Mucosa of stomach (tissue), 1 donor: ENCODE results near the gene JSRP1.

Experiments
- H3K27me3 ChIP-seq: one replicate; pipeline ENCODE4 v1.7.0; 2013; ENCODE audit warnings: mild to moderate bottlenecking, low read length; ENCODE audit not compliant: control insufficient read depth, insufficient read depth
- H3K36me3 ChIP-seq: one replicate; pipeline ENCODE4 v1.7.0; 2013; ENCODE audit warnings: low read length; ENCODE audit not compliant: control insufficient read depth, insufficient read depth
- H3K4me1 ChIP-seq: one replicate; pipeline ENCODE4 v1.7.0; 2013; ENCODE audit warnings: mild to moderate bottlenecking, low read length; ENCODE audit not compliant: control insufficient read depth, insufficient read depth
- H3K4me3 ChIP-seq: one replicate; pipeline ENCODE4 v1.7.0; 2013; ENCODE audit warnings: low read length
- H3K9ac ChIP-seq: one replicate; pipeline ENCODE4 v1.7.0; 2013; ENCODE audit warnings: mild to moderate bottlenecking, low read length, moderate library complexity
- H3K9me3 ChIP-seq: one replicate; pipeline ENCODE4 v1.7.0; 2013; ENCODE audit warnings: mild to moderate bottlenecking, low read length, moderate library complexity; ENCODE audit not compliant: control insufficient read depth
- donor health status: Pancreatic carcinoma.

The JSRP1 gene

DNA sequence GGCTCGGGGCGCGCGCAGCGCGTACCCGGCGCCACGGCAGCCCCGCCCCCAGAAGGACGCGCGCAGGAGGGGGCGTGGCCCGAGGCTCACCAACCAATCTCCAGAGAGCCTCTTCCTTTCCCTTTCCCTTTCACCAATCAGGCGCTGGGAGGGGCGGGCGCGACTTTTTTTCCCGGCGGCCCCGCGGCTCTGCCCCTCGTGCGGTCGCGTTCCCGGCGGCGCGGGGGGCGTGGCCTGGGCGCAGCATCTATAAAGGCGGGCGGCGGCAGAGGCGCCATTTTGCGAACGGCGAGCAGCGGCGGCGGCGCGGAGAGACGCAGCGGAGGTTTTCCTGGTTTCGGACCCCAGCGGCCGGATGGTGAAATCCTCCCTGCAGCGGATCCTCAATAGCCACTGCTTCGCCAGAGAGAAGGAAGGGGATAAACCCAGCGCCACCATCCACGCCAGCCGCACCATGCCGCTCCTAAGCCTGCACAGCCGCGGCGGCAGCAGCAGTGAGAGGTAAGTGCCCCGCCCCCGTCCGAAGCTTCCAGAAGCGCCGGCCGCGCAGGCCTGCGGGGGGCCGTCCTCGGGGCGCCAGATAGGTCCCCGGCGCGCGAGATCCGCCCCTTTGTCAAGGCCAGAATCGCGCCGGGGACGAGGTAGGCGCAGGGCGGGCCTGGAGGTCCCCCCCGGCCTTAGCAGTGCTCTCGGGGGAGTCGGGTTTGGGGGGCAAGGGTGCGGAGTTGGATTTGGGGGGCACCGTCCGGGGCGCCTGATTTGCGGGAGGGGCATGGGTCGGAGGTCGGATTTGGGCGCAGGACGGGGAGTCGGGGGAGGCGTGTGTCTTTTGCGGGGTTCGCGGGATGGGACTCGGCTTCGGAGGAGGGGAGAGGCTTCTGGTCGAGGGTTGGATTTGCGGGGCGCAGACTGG, 13.3 kb upstream of the JSRP1 start:
- H3K4me1 ChIP-seq, result peaks cover 49% of the 10 kb centered on the region
- peak overlapping the region; percentile 95 for H3K9ac ChIP-seq
- H3K36me3 ChIP-seq, result no peaks in the 10 kb centered on the region
- peak overlapping the region; percentile 77 for H3K4me3 ChIP-seq
- no peaks in the 10 kb centered on the region for H3K27me3 ChIP-seq
- H3K9me3 ChIP-seq, result no peaks in the 10 kb centered on the region

- peak overlapping the region; percentile 77 for H3K4me3 ChIP-seq
- H3K9ac ChIP-seq, result peak overlapping the region; percentile 77
- H3K4me1 ChIP-seq, result peaks cover 44% of the 10 kb centered on the region
- no peaks in the 10 kb centered on the region for H3K36me3 ChIP-seq
- no peaks in the 10 kb centered on the region for H3K9me3 ChIP-seq
- no peaks in the 10 kb centered on the region for H3K27me3 ChIP-seq
Observed at GRCh38 chr19:2268861-2269243, 12.6 kb upstream of the JSRP1 start.

- Histone ChIP-seq H3K9ac (no peak overlapping the region), H3K9me3 (no peaks in the 10 kb centered on the region), H3K27me3 (no peaks in the 10 kb centered on the region), H3K36me3 (no peaks in the 10 kb centered on the region), H3K4me1 (peaks cover 40% of the 10 kb centered on the region), H3K4me3 (no peak overlapping the region)
Observed at GRCh38 chr19:2268480-2268830, 12.2 kb upstream of the JSRP1 start.

DNA sequence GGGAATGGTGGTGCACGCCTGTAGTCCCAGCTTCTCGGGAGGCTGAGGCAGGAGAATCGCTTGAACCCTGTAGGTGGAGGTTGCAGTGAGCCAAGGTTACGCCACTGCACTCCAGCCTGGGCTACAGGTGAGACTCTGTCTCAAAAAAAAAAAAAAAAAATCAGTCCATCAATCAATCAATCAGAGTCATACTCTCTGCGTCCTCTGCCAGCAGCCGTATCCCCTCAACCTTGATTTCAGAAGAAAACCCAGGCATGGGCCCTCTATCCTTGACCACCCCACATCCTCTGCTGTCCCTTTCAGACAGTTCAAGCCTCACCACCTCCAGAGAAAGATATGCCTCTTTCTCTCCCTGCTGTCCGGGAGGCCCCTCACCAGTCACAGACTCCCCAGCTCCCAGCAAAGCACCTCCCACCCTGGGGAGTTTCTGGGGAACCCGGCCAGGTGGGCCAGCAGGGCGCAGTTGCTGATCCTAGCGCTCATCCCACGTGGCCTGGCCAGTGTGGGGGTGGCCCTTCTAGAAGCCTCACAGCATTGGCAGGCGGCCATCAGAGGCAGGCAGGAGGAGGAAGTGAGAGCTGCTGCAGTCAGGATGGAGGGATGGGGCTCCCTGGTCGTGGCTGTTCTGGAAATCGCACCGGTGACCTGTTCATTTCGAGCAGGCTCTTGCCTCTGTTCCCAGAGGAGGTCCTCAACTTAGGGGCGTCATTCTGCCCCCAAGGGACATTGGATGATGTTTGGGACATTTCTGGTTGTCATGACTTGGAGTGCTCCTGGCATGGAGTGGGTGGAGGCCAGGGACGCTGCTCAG, 10.2 kb upstream of the JSRP1 start:
- Histone ChIP-seq H3K4me1 (peaks cover 24% of the 10 kb centered on the region), H3K4me3 (no peak overlapping the region), H3K9ac (peak overlapping the region; percentile 18)

GRCh38 chr19:2261438-2262172, 5.4 kb upstream of the JSRP1 start:
- Histone ChIP-seq H3K4me1 (peaks cover 16% of the 10 kb centered on the region), H3K27me3 (no peaks in the 10 kb centered on the region), H3K36me3 (no peaks in the 10 kb centered on the region), H3K4me3 (no peak overlapping the region), H3K9ac (no peak overlapping the region), H3K9me3 (no peaks in the 10 kb centered on the region)

More for the DNA sequence above, 10.2 kb upstream of the JSRP1 start:
- H3K36me3 ChIP-seq, result no peaks in the 10 kb centered on the region
- no peaks in the 10 kb centered on the region for H3K27me3 ChIP-seq
- no peaks in the 10 kb centered on the region for H3K9me3 ChIP-seq

DNA sequence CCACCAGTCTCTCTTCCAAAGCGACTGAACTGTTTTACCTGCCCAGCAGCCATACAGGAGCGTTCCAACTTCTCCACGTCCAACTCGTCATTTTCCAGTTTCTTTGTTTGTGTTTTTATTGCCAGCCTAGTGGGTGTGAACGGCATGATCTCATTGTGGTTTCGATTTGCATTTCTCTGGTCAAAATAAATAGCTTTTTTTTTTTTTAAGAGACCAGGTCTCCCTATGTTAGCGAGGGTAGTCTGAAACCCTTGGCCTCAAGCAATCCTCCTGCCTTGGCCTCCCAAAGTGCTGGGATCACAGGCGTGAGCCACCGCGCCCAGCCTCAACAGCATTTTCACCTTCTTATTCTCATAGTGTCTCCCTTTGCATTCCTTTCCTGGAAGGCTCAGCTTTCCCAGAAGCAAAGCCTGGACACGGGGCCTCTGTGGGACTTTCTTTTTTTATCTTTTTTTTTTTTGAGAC, 4.2 kb upstream of the JSRP1 start:
- Histone ChIP-seq H3K9me3 (no peaks in the 10 kb centered on the region), H3K4me1 (peaks cover 10% of the 10 kb centered on the region), H3K27me3 (no peaks in the 10 kb centered on the region), H3K36me3 (no peaks in the 10 kb centered on the region), H3K9ac (no peak overlapping the region), H3K4me3 (no peak overlapping the region)

DNA sequence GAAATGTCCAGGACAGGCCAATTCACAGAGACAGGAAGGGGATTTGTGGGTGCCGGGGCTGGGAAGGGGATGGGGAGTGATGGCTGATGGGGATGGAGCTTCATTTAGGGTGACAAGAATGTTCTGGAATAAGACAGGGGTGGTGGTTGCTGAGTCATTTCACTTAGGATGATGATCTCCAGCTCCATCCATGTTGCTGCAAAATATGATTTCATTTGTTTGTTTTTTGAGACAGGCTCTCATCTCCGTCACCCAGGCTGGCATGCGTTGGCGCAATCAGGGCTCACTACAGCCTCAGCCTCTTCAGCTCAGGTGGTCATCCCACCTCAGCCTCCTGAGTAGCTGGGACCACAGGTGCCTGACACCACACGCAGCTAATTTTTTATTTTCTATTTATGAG, 3.1 kb upstream of the JSRP1 start:
- H3K27me3 ChIP-seq, result peaks cover under 1% of the 10 kb centered on the region
- H3K4me1 ChIP-seq, result peaks cover 6% of the 10 kb centered on the region
- no peak overlapping the region for H3K9ac ChIP-seq
- no peaks in the 10 kb centered on the region for H3K9me3 ChIP-seq
- no peak overlapping the region for H3K4me3 ChIP-seq
- no peaks in the 10 kb centered on the region for H3K36me3 ChIP-seq

- peaks cover 30% of the 10 kb centered on the region for H3K4me1 ChIP-seq
- peaks cover 41% of the 10 kb centered on the region for H3K27me3 ChIP-seq
- H3K9ac ChIP-seq, result no peak overlapping the region
- H3K9me3 ChIP-seq, result no peaks in the 10 kb centered on the region
- H3K4me3 ChIP-seq, result no peak overlapping the region
- H3K36me3 ChIP-seq, result no peaks in the 10 kb centered on the region
Observed at GRCh38 chr19:2255112-2255845, 938 bp downstream of the JSRP1 start.

GRCh38 chr19:2254064-2254872, 1.9 kb downstream of the JSRP1 start:
- no peak overlapping the region for H3K9ac ChIP-seq
- H3K36me3 ChIP-seq, result no peaks in the 10 kb centered on the region
- peaks cover 52% of the 10 kb centered on the region for H3K27me3 ChIP-seq
- H3K4me1 ChIP-seq, result peaks cover 29% of the 10 kb centered on the region
- no peak overlapping the region for H3K4me3 ChIP-seq
- H3K9me3 ChIP-seq, result no peaks in the 10 kb centered on the region

- Histone ChIP-seq H3K9me3 (no peaks in the 10 kb centered on the region), H3K4me1 (peaks cover 29% of the 10 kb centered on the region), H3K27me3 (peaks cover 60% of the 10 kb centered on the region), H3K36me3 (no peaks in the 10 kb centered on the region), H3K9ac (no peak overlapping the region), H3K4me3 (no peak overlapping the region)
Observed at GRCh38 chr19:2253106-2254063, 2.8 kb downstream of the JSRP1 start.
